Activated naive CD8-positive, alpha-beta T cell treated with anti-CD3 and anti-CD28 coated beads, Interleukin-2, amount 50 U/mL, for 16 hours (primary cell): ENCODE results near the gene UGDH.
A peak's percentile ranks its signal among the peaks of the same experiment; 100 is the strongest.
"Not testable (repeated sequence)": the region's sequence is repeated elsewhere in the genome, so short reads cannot be mapped to it uniquely, and the experiment has no call there.

Experiments used
- DNase-seq: peaks from one replicate; pipeline ENCODE4 v3.0.0-alpha.2; 2020; ENCODE audit warnings: low read depth, low spot score

Gene UGDH

DNA sequence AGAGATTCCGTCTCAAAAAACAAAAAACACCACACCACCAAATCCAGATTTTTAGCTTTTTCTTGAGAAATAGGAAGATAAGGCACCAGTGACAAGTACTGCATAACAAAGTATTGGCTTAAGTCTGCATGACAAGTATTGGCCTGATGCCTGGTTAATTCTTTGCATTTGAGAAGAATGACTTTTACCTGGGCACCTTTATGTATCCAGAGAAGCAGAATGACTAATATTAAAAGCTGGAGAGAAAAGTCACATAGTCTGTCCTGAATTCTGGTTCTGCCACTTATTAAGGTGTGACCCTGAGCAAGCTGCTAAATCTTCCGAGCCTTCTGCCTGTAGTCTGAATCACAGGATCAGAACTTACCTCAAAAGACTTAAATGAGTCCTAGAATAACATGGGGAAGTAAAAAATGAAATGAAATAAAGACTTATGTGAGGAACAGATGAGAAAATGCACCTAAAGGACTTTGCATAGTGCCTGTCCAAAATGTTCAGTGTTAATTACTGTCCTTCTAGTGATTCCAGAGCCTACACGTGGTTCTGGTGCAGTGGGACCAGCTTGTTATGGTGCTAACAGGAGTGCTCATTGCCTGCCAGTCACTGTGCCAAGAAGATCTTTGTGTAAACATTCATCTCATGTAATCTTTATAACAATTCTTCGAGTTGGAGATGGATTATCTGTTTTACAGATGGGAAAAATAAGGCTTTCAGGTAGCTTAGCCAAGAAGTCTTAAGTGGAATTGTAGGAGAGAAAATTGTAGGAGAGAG is 31.6 kb downstream of the UGDH start:
- DNase-seq = no peak

DNA sequence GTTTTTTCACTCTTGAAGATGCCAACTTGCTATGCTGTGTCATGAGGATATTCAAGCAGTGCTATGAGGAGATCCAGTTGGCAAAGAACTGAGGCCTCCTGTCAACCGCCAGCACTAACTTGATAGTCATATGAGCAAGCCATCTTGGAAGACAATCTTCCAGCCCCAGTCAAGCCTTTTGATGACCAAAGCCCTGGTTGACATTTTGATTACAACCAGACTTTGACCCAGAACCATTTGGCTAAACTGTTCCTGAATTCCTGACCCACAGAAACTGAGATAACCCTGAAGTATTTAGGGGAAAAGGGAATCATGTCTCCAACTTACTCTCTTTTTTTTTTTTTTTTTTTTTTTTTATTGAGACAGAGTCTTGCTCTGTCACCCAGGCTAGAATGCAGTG is 32.9 kb downstream of the UGDH start:
- no peak for DNase-seq

DNA sequence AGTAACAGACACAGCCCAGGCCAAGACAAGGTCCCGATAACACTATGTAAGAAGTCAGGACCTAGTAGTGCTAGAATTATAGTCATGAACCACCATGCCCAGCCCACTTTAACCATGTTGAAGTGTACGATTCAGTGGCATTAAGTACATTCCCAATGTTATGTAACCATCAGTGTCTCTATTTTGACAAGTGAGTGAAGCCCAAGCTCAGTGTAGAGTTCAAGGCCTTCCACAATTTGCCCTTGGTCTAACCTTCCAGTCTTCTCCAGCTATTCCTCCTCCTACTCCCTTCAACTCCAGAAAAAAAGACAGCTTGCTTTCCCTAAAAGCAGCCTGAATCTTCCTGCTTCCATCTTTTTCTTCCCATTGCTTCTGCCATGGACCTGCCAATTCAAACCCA is 36.9 kb downstream of the UGDH start:
- DNase-seq = no peak

DNA sequence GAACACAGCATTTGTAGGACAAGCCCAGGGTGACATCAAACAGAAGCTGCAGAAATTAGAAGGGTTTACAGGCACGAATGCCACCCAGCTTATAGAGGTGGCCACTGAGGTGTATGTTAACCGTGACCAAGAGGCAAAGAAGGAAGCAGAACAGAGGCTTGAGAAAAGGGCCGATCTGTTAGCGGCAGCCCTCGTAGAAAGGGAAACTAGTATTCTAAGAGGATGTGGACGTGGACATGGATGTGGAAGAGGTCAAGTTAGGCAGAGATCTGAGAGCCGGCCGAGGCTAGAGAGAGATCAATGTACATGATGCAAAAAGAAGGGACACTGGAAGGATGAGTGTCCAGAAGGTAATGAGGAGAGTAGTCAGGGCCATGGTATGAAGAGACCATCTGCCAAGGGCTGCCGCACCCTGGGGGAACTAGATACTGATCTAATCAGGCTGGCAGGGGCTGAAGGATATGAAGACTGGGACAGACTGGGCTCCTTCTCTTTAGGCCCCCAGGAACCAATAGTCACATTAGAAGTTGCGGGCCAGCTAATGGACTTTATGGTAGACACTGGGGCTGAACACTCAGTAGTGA is 40.9 kb downstream of the UGDH start:
- no peak for DNase-seq

DNA sequence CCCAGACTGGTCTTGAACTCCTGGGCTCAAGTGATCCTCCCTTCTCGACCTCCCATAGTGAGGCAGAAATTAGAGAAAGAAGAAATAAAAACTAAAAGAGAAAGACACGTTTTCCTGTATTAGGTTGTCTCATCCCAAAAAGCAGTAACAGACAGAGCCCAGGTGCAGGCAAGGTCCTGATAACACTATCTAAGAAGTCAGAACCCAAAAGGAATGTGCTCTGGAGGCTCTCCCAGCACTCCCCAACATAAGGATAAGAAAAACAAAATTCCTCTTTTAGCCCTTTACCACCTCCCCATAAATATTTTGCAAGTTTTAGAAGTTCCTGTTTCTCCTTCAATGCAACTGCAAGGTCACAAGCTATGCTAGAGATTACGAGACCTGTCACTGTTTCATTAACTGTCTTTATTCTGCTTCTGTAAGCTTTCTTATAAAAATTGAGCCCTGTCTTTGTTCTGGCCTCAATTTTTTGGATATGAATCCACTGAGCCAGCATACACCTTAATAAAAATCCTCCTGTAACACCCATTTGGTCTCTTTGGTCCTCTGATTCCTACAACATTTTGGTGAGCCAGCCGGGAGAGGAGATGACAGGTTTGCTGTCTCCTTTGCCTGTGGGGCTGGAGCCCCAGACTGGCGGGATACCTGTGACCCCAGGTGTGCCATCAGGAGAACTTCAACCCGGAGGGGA is 42.5 kb downstream of the UGDH start:
- no peak for DNase-seq

DNA sequence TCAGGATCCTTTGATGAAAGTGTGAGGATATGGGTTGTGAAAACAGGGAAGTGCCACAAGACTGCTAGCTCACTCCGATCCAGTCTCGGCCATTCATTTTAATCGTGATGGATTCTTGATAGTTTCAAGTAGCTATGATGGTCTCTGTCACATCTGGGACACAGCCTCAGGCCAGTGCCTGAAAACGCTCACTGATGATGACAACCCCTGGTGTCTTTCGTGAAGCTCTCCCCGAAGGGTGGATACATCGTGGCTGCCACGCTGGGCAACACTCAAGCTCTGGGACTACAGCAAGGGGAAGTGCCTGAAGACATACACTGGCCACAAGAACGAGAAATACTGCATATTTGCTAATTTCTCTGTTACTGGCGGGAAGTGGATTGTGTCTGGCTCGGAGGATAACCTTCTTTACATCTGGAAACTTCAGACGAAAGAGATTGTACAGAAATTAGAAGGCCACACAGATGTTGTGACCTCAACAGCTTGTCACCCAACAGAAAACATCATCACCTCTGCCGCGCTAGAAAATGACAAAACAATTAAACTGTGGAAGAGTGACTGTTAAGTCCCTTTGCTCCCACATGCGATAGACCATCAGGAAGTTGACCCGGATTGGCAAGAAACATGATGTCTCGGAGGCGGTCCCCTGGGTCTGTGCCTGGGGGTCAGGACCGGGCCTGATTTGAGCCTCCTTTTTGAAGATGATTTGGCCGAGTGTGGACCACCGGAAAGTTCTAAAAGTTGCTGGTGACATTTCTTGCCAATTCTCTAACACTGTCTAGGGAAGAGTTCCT is 46.1 kb downstream of the UGDH start:
- DNase-seq = no peak

DNA sequence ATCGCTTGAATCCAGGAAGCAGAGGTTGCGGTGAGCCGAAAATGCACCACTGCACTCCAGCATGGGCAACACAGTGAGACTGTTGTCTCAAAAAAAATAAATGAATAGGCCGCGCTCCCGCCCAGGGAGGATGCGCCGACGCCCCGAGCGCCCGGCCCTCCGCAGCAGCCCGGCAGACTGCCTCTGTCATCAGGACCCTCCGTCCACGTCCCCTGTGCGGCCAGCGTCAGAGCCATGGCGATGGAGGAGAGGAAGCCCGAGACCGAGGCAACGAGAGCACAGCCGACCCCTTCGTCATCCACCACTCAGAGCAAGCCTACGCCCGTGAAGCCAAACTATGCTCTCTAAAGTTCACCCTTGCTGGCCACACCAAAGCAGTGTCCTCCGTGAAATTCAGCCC is 47.0 kb downstream of the UGDH start:
- DNase-seq = no peak

DNA sequence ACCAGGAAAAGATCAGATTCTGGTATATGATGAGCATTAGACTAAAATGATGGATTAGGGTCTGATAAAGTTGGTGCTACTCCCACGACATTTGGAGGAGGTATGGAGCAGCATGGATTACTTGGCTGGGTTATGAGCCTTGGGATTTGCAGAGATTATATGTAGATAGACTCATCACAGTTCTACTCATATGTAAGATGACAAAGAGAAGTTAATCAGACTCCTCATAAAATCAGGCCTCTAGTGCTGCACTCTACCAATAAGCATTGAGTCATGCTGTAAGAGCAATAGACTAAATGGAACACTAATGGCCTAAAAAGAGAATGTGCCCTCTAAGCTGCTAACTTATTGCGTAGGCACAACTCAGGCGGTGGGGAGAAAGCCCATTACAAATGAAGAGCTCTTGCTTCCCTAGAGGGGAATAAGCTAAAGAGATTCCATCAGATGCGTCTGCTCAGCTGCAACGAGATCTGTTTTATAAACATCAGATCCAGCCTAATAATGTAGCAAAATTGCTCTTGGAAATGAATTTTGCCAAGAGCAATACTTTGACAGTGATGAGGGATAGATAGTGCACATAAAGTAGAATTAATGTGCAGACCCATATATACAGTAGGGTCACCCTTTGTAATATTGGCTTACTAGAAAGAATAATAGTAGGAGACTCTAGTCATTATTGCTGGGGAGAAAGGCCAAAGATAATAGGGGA is 50.9 kb downstream of the UGDH start:
- DNase-seq = no peak

DNA sequence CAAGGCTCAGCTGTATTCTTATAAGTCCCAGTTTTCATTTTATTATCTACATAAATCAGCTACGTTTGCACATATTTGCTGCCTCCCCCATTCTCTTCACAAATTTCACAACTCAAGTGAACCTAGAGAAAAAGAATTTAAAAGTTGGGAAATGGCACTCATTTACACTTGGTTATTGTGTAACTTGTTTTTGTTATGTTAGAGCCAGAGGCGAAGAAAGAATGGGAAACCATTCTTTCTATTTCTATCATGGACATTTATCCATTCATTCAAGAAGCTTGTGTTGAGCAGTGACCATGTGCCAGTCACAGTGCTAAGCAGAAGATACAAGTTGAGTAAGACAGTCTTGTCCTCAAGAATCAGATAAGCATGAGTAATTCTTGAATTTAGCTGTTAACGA is 54.8 kb downstream of the UGDH start:
- no peak for DNase-seq

DNA sequence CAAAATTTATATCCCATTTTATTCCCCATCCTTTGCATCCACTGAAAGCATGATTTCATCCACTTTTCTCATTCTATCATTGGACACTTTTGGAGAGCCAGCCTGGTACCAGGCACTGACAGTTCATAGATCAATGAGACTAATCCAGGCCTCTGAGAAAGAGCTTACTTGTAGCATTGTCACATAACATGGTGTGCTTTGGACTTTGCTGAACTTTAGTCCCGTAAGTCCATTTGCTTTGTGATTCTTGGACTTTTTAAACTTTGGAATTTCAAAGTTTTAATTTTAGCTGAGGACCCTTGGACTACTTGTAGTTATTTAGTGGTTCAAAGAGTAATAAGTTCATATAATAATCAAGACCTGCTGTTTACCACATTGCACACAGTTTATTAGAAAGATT is 56.8 kb downstream of the UGDH start:
- no peak for DNase-seq

DNA sequence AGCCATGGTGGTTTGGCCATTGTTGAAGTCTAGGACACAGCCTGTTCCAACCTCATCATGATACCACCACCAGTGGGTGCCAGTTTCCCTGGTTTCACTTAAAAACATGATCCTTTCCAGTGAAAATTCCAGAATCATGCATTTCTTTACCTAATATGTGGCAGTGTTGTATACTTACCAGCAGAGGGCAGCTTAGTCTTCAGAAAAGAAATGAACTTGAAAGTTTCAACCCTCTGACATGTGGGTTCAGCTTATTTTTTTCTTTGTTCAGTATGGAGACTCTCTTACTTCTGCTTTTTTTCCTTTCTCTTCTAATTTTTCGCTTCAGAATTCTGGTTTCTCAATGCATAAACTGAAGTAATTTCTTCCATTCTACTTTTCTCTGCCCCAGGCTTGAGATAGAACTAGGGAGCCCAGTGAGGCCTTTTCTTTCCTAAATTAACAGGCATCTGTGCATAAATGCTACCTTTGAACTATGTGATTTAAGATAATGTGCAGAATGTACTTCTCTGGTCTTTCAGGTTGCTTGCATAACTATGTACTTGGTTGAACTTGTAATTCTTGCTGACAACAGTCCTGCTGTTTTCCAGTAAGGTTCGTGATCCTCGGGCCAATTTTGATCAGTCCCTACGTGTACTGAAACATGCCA is 57.7 kb downstream of the UGDH start:
- DNase-seq = no peak

DNA sequence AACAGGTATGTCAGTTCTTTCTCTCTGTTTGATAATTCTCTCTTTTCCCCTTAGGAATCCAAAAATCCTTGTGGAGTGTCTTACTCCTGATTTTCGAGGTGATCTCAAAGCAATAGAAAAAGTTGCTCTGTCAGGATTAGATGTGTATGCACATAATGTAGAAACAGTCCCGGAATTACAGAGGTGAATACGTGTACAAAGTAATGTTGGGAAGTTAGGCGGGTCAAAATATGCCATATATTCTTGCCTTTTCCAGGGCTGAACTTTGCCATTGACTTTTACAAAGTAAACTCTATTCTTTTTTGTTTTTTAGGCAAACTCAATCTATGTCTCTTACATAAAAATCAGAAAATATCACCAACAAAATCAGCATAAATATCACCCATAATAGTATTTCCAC is 59.8 kb downstream of the UGDH start:
- DNase-seq = no peak

DNA sequence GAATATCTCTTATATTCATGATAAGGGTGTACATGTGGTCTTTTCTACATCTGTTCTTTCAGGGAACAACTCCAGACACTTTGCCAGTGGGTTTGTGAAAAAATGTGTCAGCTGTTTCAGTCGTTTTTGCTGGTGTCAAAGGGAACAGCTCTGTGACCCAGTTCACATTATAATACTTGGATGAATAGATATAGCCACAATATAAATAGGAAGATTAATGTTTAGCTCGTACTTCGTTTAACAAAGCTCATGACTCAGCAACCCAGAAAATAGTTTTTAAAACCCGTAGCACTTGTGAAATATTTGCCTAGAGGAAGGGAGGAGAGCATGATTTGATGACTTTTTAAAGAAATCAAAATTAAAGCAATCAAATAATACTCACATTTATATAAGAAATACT is 60.5 kb downstream of the UGDH start:
- no peak for DNase-seq

DNA sequence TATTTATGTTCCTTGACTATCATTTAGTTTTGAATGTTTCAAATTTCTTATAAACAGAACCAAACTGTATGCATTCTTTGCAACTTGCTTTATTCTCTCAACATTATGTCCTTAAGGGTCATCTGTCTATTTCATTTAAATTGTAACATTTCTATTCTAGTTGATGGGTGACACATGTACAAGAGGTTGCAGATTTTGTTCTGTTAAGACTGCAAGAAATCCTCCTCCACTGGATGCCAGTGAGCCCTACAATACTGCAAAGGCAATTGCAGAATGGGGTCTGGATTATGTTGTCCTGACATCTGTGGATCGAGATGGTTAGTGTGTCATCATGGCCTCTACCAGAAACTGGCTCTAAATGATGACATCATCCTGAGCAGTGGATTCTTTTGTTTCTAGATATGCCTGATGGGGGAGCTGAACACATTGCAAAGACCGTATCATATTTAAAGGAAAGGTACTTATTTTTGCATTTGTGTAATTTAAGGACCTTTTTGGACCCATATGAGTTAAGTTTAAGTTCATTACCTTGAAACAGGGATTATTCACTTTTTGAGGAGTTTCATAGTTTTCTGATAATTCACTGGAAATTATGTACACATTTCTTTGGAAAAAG is 62.2 kb downstream of the UGDH start:
- DNase-seq = no peak

DNA sequence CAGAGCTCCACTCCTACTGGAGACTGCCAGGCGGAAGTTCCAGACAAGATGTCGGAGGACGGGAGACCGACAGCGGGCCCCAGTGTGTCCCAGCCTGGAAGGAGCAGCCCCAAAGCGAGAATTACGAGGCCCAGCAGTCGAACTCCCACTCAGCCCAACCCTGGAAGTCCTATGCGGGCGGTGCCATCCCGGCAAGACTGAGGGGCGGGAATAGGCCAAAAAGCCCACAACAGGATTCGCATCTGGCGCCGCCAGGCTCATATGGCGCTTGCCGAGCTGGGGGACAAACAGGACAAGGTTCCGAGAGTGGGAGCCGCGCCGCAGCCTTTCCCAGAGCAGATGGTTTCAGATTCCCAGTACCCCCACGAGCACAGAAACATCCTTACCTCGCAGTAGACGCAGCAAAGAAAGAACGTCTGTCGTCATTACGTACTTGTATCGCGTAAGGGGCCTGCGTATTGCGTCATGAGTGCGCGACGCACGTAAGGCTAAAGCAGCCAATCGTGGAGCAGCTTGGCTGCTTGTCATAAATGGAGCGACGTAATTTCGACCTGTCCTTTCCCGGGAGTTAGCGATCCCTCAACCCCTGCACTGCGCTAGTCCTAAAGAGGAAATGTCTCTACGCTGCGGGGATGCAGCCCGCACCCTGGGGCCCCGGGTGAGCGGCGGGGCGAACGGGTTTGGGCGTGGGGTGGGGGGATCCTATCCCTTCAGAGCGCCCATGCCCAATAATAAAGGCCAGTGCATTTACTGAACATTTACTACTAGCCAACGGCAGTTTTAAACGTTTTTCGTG is 68.5 kb downstream of the UGDH start, which contains the start of the genes LIAS and RPL9:
TSS of gene LIAS (plus strand) at position 552 of the 796 bp plus-strand sequence. CDS start at position 614, 62 bp downstream.
TSS of gene RPL9 (minus strand) at position 418 of the 796 bp plus-strand sequence. CDS start 483 bp downstream, outside the sequence.
- peak; percentile 83 for DNase-seq

DNA sequence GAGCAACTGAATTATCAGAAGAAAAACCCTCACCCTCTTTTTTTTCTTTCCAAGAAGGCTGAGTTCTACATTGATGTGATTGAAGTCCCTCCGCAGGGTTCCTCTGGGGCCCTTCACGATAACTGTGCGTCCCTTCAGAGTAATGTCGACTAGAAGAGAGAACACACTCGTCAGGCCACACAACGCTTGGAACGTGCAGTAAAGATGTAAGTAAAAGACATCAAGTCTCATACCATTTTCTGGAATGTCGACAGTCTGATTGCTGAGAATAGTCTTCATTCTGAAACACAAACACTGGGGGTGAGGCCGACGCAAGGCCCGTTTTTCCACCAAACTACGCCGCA is 69.1 kb downstream of the UGDH start:
- not testable (repeated sequence) for DNase-seq

DNA sequence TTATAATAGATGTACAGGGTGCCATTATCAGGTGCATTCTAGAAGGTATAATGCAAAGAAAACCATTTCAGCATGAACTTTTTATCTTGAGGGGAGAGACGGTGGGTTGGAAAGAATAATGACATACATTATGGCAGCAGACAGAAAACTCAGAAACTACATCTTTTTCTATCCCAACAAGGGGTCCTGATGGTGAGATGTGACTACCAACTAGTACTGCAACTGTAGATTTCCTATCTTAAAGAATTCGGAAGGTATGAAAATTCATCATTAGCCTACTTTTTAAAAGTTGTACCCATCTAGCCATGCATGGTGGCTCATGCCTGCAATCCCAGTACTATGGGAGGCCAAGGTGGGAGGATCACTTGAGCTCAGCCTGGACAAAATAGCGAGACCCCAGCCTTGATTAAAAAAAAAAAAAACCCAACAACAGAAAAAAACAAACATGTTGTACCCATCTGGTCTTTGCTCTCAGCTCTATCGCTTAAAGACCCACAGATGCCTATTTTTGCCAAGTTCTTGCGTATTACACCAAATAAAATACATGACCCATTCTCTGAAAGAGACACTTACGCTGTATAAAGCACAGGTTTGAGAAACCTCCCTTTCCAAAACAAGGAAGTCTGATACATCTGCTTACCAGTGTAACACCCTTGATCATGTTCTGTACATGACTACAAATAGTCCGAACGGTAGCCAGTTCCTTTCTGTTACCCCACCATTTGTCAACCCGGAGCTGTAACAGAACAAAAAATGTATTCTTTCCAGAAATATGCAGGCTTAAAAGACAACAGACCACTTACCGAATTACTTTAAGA is 70.1 kb downstream of the UGDH start:
- DNase-seq = no peak

DNA sequence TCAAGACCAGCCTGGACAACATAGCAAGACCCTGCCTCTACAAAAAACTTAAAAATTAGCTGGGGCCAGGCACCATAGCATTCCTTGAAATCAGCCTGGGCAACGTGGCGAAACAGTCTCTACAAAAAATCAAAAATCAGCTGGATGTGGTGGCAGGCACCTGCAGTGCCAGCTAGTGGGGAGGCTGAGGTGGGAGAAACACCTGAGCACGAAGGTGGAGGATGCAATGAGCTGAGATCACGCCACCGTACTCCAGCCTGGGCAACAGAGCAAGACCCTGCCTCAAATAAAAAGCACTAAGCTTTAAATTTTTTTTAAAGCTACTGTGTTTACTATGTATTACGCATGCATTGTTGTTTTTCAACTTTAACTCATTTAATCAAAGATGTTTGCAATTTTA is 71.8 kb downstream of the UGDH start:
- DNase-seq = no peak

DNA sequence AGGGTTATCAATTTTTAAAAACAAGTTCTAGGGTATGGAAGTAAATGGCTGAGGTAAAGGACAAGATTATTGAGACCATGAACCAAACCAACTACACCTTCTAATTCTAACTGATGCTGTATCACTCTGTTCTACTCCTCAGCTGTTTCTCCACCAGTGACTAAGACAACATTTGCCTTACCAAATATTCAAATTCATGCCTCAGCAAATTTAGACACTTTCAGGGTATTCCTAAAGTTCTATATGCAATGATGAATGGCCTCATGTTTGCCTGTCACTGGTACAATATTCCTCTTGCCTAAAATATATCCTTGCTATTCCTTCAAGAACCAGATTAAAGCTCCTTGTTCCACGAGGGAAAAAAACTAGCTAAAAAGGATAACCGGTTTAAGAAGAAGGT is 73.5 kb downstream of the UGDH start:
- no peak for DNase-seq
